SK-N-MC (cell line): ENCODE results near the gene ITPRID1.

Experiments used
- EZH2 ChIP-seq: fragments of 200-600 bp; sonication (generic); IDR thresholded peaks from one replicate; pipeline ENCODE4 v1.6.1; 2017; ENCODE audit warnings: antibody characterized with exemption
- POLR2AphosphoS5 ChIP-seq: IDR thresholded peaks from 2 replicates; pipeline ENCODE4 v1.6.1; 2012; ENCODE audit warnings: mild to moderate bottlenecking, low read depth, low read length, borderline replicate concordance

GRCh38 chr7:31669461-31669860, 155.6 kb downstream of the ITPRID1 start:
- TF ChIP-seq EZH2 (no peak), POLR2AphosphoS5 (no peak)
